ENCODE data around the gene PSMA2.

- TF ChIP-seq CTCF (IDR thresholded peaks at IDR 0.05) (no peak), EP300 (IDR thresholded peaks at IDR 0.05) (no peak)
These were observed 7.7 kb upstream of the PSMA2 start for GRCh38 chr7:42939457-42940240.

All from stomach (tissue), 4 donors.